Measurements from ENCODE around the gene NEU4. TPM values are rescaled to one million over a fixed set of nuclear protein-coding genes. Genes with fewer than 3 reads are reported as not detected.

NEU4 gene
- total and polyA plus RNA-seq, 9 of the 15 experiments (the other 6 are each of a cell fraction or from before 2014, with no cell fraction given), result 0.01 to 0.40 TPM; not detected in 7

DNA sequence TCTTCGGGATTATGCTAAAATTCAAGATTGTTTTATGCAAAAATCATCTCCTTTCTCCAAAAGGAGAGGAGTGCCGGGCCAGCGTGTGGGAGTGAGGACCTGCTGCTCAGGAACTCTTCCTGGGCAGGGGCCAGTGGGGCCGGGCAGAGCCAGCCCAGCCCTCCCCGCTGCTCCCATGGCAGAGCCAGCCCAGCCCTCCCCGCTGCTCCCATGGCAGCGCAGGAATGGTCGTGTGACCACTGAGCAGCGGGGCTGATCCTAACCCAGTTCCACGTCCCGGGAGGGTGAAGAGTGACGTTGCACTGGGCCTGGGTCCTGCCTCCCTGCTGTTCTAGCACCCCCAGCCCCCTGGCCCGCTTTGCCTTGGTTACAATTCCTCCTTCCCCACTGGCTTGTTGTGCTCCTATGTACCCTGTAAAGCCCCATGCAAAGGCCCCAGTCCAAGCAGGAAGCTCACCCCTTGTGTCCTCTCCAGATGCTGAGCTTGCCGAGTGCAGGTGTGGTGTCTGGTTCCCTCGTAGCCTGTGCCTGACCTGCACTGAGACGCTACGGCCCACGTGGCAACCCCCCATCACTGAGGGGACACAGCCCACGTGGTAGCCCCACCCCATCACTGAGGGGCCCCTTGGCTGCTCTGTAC, 11.4 kb upstream of the NEU4 start (continued):
- no peak for TF ChIP-seq ASH1L (IDR thresholded peaks at IDR 0.05; ENCODE audit: borderline replicate concordance, low read depth, partially characterized antibody)

DNA sequence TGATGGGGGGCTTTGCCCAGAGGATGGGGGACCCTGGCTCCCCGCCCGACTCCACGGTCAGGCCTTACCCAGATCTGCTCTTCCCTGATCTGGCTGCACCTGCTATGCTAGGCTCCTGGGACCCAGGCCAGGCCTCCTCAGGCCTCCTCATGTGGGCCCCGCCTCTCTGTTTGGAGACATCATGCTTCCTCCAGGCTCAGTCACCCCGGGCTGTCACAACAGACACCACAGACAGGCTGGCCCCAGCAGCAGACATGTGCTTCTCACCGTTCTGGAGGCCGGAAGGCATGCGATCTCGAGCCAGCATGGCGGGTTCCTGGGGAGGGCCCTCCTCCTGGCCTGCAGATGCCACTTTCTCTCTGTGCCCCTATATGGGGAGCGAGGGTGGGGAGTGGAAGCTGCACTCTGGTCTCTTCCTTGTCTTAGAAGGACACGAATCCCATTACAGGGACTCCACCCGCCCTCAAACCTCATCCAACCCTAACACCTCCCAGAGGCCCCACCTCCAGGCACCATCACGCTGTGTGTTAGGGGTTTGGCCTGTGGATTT, 10.8 kb upstream of the NEU4 start:
- FAIRE-seq, result no peak
- in situ Hi-C loops (cut with MboI) (no loop called here), intact Hi-C loops (cut with micrococcal nuclease) (no loop called here)
- Histone ChIP-seq H3K79me2 (ENCODE audit: control insufficient read depth, insufficient read depth, low read length) (no peaks in the 10 kb centered on the region), H2AFZ (ENCODE audit: low read depth, low read length) (peak overlapping the region; percentile 67), H3K27ac (ENCODE audit: extremely low read depth, low read depth, low read length) (no peak overlapping the region), H3K4me1 (replicated peaks in 1 of 2; ENCODE audit: control insufficient read depth in 2 of 2, insufficient read depth in 2 of 2, low read length in 2 of 2) (peaks cover 6 to 69% of the 10 kb centered on the region in 2 experiments; a peak in 4 of 5 replicates), H4K20me1 (replicated peaks; ENCODE audit: control insufficient read depth, insufficient read depth, low read length) (no peaks in the 10 kb centered on the region), H3K27me3 (ENCODE audit: control insufficient read depth in 2 of 2, insufficient read depth in 2 of 2, low read length in 2 of 2) (no peaks in the 10 kb centered on the region), H3K9ac (ENCODE audit: insufficient read depth in 1 of 2, low read depth in 2 of 2, low read length in 2 of 2) (peak overlapping the region in 1 of 2 experiments; percentile 3; a peak in 2 of 4 replicates), H3K4me2 (ENCODE audit: insufficient read depth, low read length) (no peak overlapping the region), H3K36me3 (ENCODE audit: control insufficient read depth, insufficient read depth, low read length) (no peaks in the 10 kb centered on the region), H3K9me1 (ENCODE audit: control insufficient read depth, insufficient read depth, low read length) (no peaks in the 10 kb centered on the region), H3K4me3 (no peak overlapping the region), H3K9me3 (replicated peaks; ENCODE audit: control insufficient read depth, insufficient read depth, low read depth, low read length) (no peaks in the 10 kb centered on the region)
- peak in 2 of 4 experiments; percentile 22 to 26 for DNase-seq (ENCODE audit: extremely low read depth in 1 of 4, low spot score in 3 of 4)
- CTCF ChIA-PET (ENCODE audit: low intra/inter-chr PET ratio), result no interaction called here
- POLR2A ChIA-PET, result no interaction called here
- BruUV-seq (replicated peaks), result no TSS peak
- 43% methylated on average over 6 of the region's 14 CpGs for WGBS (ENCODE audit: insufficient coverage, low coverage, missing lambda C conversion rate)
- ATAC-seq, result peak; percentile 23
- TF ChIP-seq TAF1 (IDR thresholded peaks at IDR 0.05; ENCODE audit: control insufficient read depth, extremely low read depth, insufficient read depth, low read length, severe bottlenecking) (no peak), DNMT1 (IDR thresholded peaks at IDR 0.05) (no peak), L3MBTL2 (IDR thresholded peaks at IDR 0.05) (peak; percentile 43; the same call in 1 of the 2 replicates), TBL1XR1 (IDR thresholded peaks at IDR 0.05; ENCODE audit: low read length in 2 of 2) (no peak), KDM4B (IDR thresholded peaks at IDR 0.05; ENCODE audit: borderline replicate concordance in 2 of 2, low read depth in 1 of 2) (no peak), MECOM (CRISPR knock-in tag; IDR thresholded peaks at IDR 0.05) (no peak), RFX7 (CRISPR knock-in tag; IDR thresholded peaks at IDR 0.05) (no peak), ZFX (CRISPR knock-in tag; IDR thresholded peaks at IDR 0.05) (0 out of 2 replicates have a peak, but pooled peaks have one; percentile 24), MTA2 (IDR thresholded peaks at IDR 0.05; ENCODE audit: low read depth) (no peak), NFE2 (IDR thresholded peaks at IDR 0.05; ENCODE audit: low read depth) (no peak)
- TF ChIP-seq, protein P1, sequence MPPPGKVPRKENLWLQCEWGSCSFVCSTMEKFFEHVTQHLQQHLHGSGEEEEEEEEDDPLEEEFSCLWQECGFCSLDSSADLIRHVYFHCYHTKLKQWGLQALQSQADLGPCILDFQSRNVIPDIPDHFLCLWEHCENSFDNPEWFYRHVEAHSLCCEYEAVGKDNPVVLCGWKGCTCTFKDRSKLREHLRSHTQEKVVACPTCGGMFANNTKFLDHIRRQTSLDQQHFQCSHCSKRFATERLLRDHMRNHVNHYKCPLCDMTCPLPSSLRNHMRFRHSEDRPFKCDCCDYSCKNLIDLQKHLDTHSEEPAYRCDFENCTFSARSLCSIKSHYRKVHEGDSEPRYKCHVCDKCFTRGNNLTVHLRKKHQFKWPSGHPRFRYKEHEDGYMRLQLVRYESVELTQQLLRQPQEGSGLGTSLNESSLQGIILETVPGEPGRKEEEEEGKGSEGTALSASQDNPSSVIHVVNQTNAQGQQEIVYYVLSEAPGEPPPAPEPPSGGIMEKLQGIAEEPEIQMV (tag; conservative IDR thresholded peaks at IDR 0.05; ENCODE audit: low read depth), result no peak
- TF ChIP-seq, protein P2, sequence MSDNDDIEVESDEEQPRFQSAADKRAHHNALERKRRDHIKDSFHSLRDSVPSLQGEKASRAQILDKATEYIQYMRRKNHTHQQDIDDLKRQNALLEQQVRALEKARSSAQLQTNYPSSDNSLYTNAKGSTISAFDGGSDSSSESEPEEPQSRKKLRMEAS (CRISPR knock-in tag; IDR thresholded peaks at IDR 0.05), result peak; percentile 69
- TF ChIP-seq, protein P3, sequence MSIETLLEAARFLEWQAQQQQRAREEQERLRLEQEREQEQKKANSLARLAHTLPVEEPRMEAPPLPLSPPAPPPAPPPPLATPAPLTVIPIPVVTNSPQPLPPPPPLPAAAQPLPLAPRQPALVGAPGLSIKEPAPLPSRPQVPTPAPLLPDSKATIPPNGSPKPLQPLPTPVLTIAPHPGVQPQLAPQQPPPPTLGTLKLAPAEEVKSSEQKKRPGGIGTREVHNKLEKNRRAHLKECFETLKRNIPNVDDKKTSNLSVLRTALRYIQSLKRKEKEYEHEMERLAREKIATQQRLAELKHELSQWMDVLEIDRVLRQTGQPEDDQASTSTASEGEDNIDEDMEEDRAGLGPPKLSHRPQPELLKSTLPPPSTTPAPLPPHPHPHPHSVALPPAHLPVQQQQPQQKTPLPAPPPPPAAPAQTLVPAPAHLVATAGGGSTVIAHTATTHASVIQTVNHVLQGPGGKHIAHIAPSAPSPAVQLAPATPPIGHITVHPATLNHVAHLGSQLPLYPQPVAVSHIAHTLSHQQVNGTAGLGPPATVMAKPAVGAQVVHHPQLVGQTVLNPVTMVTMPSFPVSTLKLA (conservative IDR thresholded peaks at IDR 0.05), result peak in 1 of 2 experiments; percentile 63; a peak in 3 of 4 replicates
- TF ChIP-seq, protein P4, sequence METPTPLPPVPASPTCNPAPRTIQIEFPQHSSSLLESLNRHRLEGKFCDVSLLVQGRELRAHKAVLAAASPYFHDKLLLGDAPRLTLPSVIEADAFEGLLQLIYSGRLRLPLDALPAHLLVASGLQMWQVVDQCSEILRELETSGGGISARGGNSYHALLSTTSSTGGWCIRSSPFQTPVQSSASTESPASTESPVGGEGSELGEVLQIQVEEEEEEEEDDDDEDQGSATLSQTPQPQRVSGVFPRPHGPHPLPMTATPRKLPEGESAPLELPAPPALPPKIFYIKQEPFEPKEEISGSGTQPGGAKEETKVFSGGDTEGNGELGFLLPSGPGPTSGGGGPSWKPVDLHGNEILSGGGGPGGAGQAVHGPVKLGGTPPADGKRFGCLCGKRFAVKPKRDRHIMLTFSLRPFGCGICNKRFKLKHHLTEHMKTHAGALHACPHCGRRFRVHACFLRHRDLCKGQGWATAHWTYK (CRISPR knock-in tag; IDR thresholded peaks at IDR 0.05), result no peak

Measured in K562 (cell line).